ENCODE data around the gene PPP1R3D. TPM values are rescaled to one million over a fixed set of nuclear protein-coding genes. Genes with fewer than 3 reads are reported as not detected.

PPP1R3D gene
- total and polyA plus RNA-seq, 2 of the 13 experiments (the other 11 are each of a cell fraction or from before 2014, with no cell fraction given): 1.2 to 3.7 TPM

GRCh38 chr20:59935457-59936185 lies 4.5 kb downstream of the PPP1R3D start (continued):
- no peak for TF ChIP-seq FUBP1 (CRISPR knock-in tag; IDR thresholded peaks at IDR 0.05; ENCODE audit: borderline replicate concordance)
- TF ChIP-seq ZNF747 (CRISPR knock-in tag; IDR thresholded peaks at IDR 0.05; ENCODE audit: borderline replicate concordance): no peak
- no peak for TF ChIP-seq MAX (IDR thresholded peaks at IDR 0.05)
- no peak for TF ChIP-seq ZNF574 (CRISPR knock-in tag; IDR thresholded peaks at IDR 0.05)
- no peak for TF ChIP-seq ZGPAT (CRISPR knock-in tag; IDR thresholded peaks at IDR 0.05)
- no peak for TF ChIP-seq TFDP2 (CRISPR knock-in tag; IDR thresholded peaks at IDR 0.05)
- TF ChIP-seq SCMH1 (CRISPR knock-in tag; IDR thresholded peaks at IDR 0.05; ENCODE audit: borderline replicate concordance): no peak
- TF ChIP-seq SSRP1 (CRISPR knock-in tag; IDR thresholded peaks at IDR 0.05): no peak
- no peak for TF ChIP-seq HNF1A (IDR thresholded peaks at IDR 0.05; ENCODE audit: low read depth)
- TF ChIP-seq HNF1A (CRISPR knock-in tag; IDR thresholded peaks at IDR 0.05; ENCODE audit: borderline replicate concordance): no peak
- TF ChIP-seq RBAK (CRISPR knock-in tag; IDR thresholded peaks at IDR 0.05): no peak
- no peak for TF ChIP-seq ZNF264 (CRISPR knock-in tag; IDR thresholded peaks at IDR 0.05)
- TF ChIP-seq ZNF10 (CRISPR knock-in tag; IDR thresholded peaks at IDR 0.05; ENCODE audit: borderline replicate concordance, low read depth): no peak

Measured in HepG2 (cell line).